ENCODE data around the gene LCT. TPM values are rescaled to one million over a fixed set of nuclear protein-coding genes. Genes with fewer than 3 reads are reported as not detected.

Gene LCT
- polyA plus RNA-seq, 1 experiment = not detected

- TF ChIP-seq, protein P1, sequence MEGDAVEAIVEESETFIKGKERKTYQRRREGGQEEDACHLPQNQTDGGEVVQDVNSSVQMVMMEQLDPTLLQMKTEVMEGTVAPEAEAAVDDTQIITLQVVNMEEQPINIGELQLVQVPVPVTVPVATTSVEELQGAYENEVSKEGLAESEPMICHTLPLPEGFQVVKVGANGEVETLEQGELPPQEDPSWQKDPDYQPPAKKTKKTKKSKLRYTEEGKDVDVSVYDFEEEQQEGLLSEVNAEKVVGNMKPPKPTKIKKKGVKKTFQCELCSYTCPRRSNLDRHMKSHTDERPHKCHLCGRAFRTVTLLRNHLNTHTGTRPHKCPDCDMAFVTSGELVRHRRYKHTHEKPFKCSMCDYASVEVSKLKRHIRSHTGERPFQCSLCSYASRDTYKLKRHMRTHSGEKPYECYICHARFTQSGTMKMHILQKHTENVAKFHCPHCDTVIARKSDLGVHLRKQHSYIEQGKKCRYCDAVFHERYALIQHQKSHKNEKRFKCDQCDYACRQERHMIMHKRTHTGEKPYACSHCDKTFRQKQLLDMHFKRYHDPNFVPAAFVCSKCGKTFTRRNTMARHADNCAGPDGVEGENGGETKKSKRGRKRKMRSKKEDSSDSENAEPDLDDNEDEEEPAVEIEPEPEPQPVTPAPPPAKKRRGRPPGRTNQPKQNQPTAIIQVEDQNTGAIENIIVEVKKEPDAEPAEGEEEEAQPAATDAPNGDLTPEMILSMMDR (IDR thresholded peaks at IDR 0.05; ENCODE audit: low read depth, low read length) = no peak
- CTCF ChIA-PET = interaction anchor here (3.0 kb wide), 1 partner anchor 41 kb away, joined by 20 read pairs; no protein-coding TSS in a partner anchor
- Histone ChIP-seq H3K4me3 (ENCODE audit: low read depth, low read length) (no peak overlapping the region), H3K9me3 (ENCODE audit: control insufficient read depth, insufficient read depth, low read length) (no peaks in the 10 kb centered on the region), H3K27ac (ENCODE audit: low read depth, low read length) (no peak overlapping the region), H3K27me3 (ENCODE audit: control insufficient read depth, insufficient read depth, low read length) (no peaks in the 10 kb centered on the region)
- POLR2A ChIA-PET = no interaction called here
- no peak for DNase-seq (ENCODE audit: low read depth, low spot score)
Observed at GRCh38 chr2:135838502-135838901, 1.5 kb upstream of the LCT start.

- no peaks in the 10 kb centered on the region for H3K27me3 ChIP-seq (ENCODE audit: control insufficient read depth, insufficient read depth, low read length)
- POLR2A ChIA-PET = no interaction called here
- H3K27ac ChIP-seq (ENCODE audit: low read depth, low read length) = no peak overlapping the region
- TF ChIP-seq, protein P1 (IDR thresholded peaks at IDR 0.05; ENCODE audit: low read depth, low read length) = no peak
- no peaks in the 10 kb centered on the region for H3K9me3 ChIP-seq (ENCODE audit: control insufficient read depth, insufficient read depth, low read length)
- CTCF ChIA-PET = no interaction called here
- DNase-seq (ENCODE audit: low read depth, low spot score) = no peak
- H3K4me3 ChIP-seq (ENCODE audit: low read depth, low read length) = no peak overlapping the region
Observed at GRCh38 chr2:135832891-135833290, 4.1 kb downstream of the LCT start.

DNA sequence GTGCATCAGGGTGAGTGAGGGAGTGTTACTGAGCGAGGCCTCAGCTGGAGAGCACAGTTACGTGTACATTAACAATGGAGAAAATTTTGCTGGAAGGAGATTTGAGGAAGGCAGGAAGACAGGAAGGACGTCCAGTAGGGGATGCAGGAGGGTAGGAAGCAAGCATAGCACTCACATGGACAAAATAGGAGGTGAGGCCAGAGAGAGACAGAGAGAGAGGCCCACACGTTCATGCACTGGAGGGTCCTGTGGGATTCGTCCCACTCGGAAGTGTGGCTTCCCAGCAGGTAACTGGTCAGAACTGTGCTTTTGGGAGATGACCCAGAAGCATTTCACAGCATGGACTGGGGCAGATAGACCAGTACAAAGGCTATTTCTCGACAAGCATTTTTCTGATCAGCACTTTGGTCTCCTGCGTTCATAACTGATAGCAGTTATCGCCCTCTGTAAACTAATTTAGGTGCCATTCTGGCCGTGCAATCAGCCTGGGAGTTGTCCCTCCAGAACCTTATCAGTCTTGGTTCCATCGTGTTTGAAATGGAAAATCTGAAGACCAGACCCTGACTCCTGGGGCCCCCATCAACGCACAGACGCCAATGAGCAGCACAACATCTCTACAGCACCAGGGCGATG, 5.7 kb downstream of the LCT start:
- ChIA-PET CTCF (no interaction called here), POLR2A (no interaction called here)
- Histone ChIP-seq H3K27me3 (ENCODE audit: control insufficient read depth, insufficient read depth, low read length) (no peaks in the 10 kb centered on the region), H3K9me3 (ENCODE audit: control insufficient read depth, insufficient read depth, low read length) (no peaks in the 10 kb centered on the region), H3K4me3 (ENCODE audit: low read depth, low read length) (no peak overlapping the region), H3K27ac (ENCODE audit: low read depth, low read length) (no peak overlapping the region)
- TF ChIP-seq, protein P1 (IDR thresholded peaks at IDR 0.05; ENCODE audit: low read depth, low read length) = no peak
- no peak for DNase-seq (ENCODE audit: low read depth, low spot score)

DNA sequence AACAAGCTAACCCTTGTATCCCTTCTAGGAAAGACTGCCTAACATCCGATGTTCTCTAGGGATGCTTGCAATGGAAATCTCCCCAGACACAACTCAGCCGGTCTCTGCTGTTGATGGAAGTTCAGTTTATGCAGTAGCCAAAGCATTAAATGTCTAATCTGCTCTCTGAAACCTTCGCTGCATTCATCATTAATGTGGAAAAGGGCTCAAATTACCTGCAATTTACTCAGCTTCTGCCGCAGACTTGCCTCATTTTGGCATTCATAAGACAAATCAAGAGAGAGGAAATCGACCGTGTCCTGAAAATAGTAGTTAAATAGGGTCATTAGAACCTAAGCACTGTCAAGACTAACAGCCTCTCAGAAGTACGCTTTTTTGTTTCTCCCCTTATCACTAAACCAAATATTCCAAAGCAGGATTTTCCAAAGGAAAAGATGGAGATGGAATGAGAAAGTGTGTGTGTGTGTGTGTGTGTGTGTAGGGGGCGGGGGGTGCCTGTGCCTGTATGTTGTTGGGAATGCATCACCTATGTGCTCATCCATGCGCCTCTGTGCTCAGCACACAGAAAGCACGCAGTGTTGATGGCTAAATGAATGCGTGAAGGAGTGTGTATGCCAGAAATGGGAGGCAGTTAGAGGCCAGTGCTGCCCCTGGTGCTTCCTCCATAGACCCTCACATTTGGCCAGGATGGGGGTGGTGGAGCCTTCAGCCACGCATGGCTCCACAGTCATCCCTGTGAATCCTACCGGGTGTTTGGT, 7.4 kb downstream of the LCT start:
- H3K4me3 ChIP-seq (ENCODE audit: low read depth, low read length) = no peak overlapping the region
- ChIA-PET POLR2A (no interaction called here), CTCF (no interaction called here)
- TF ChIP-seq, protein P1 (IDR thresholded peaks at IDR 0.05; ENCODE audit: low read depth, low read length) = no peak
- no peaks in the 10 kb centered on the region for H3K27me3 ChIP-seq (ENCODE audit: control insufficient read depth, insufficient read depth, low read length)
- no peak for DNase-seq (ENCODE audit: low read depth, low spot score)
- no peak overlapping the region for H3K27ac ChIP-seq (ENCODE audit: low read depth, low read length)
- no peaks in the 10 kb centered on the region; the same call in 1 of the 2 replicates for H3K9me3 ChIP-seq (ENCODE audit: control insufficient read depth, insufficient read depth, low read length)

GRCh38 chr2:135826544-135826943, 10.4 kb downstream of the LCT start:
- no peak for DNase-seq (ENCODE audit: low read depth, low spot score)
- peaks cover 12% of the 10 kb centered on the region for H3K9me3 ChIP-seq (ENCODE audit: control insufficient read depth, insufficient read depth, low read length)
- H3K27me3 ChIP-seq (ENCODE audit: control insufficient read depth, insufficient read depth, low read length) = no peaks in the 10 kb centered on the region
- TF ChIP-seq, protein P1 (IDR thresholded peaks at IDR 0.05; ENCODE audit: low read depth, low read length) = no peak
- ChIA-PET POLR2A (no interaction called here), CTCF (no interaction called here)
- no peak overlapping the region for H3K27ac ChIP-seq (ENCODE audit: low read depth, low read length)
- H3K4me3 ChIP-seq (ENCODE audit: low read depth, low read length) = no peak overlapping the region

Measured in AG04450 (cell line).